GM18499 (cell line): ENCODE measurements around the gene CARM1.
"Not testable (repeated sequence)": the region's sequence is repeated elsewhere in the genome, so short reads cannot be mapped to it uniquely, and the experiment has no call there.

Source experiments
- ATAC-seq: cut with Tn5 transposase; IDR thresholded peaks from one replicate; pipeline ENCODE4 v1.9.1; 2021; ENCODE audit warnings: moderate number of reproducible peaks; ENCODE audit not compliant: insufficient read depth, unreplicated experiment

Gene CARM1

DNA sequence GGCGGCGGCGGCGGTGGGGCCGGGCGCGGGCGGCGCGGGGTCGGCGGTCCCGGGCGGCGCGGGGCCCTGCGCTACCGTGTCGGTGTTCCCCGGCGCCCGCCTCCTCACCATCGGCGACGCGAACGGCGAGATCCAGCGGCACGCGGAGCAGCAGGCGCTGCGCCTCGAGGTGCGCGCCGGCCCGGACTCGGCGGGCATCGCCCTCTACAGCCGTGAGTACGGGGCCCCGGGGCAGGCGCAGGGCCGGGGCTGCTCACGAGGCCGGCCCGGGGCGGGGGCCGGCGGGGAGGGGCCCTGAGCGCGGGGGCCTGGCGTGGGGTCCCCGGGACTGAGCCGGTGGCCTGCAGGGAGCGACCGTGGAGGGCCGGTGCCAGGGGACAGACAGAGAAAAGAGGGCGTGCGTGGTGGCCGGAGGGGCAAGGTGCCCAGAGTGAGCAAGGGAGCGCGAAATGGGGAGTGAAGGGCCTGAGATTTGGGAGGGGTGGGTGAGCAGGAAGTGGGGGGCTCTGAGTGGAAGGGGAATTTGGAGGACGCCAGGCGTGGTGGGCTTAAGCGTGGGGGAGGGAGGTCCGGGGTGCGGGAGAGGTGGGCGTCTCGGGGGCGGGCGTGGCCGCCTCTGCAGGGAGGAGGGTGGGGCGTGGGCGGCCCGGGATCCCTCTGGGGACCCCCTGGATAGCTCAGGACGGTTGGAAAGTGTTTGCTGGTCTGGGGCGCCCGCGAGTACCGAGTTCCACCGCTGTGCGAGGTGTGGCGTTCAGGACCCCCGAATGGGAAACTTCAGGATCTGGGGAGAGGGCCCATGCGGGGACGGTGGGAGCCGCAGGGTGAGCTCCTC, 575 bp downstream of the CARM1 start:
- no peak for ATAC-seq

DNA sequence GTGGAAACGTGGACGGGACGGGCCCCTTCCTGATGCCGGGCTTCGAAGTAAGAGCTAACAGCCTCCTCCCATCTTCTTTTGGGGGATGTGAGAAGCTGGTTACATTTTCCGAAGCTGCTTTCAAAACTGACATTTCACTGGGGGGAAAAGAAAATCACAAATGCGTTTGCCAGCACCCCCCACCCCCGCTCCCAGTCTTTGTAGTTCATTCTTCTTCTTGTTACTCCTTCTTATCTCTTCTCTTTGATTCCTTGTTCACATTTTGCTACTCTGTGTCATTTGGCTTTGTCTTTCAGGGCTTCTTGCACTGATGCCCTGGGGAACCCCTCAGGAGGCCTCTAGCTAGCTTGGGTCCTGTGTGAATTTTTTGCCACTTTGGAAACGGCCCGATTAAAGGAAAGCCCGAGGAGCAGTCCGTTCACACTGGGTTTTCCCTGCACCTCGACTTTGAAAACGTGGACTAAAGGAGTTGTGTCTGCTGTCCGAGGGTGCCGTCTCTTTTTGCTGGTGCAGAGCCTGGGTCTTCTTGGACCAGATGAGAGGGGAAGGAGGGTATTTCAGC, 1.3 kb downstream of the CARM1 start:
- no peak for ATAC-seq

DNA sequence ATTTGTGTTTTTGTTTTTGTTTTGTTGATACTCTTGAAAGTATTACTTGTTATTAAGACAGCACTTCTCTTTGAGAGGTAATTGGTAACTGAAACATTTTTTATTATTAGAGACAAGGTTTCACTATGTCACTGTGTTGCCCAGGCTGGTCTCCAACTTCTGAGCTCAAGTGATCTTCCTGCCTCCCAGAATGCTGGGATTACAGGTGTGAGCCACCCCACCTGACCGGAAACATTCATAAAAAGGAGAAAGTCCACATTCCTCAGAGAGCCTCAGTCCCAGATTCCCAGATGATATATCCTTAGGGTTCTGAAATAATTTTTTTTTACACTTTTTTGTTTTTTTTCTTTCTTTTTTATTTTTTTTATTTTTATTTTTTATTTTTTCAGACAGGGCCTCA, 2.7 kb downstream of the CARM1 start:
- no peak for ATAC-seq

DNA sequence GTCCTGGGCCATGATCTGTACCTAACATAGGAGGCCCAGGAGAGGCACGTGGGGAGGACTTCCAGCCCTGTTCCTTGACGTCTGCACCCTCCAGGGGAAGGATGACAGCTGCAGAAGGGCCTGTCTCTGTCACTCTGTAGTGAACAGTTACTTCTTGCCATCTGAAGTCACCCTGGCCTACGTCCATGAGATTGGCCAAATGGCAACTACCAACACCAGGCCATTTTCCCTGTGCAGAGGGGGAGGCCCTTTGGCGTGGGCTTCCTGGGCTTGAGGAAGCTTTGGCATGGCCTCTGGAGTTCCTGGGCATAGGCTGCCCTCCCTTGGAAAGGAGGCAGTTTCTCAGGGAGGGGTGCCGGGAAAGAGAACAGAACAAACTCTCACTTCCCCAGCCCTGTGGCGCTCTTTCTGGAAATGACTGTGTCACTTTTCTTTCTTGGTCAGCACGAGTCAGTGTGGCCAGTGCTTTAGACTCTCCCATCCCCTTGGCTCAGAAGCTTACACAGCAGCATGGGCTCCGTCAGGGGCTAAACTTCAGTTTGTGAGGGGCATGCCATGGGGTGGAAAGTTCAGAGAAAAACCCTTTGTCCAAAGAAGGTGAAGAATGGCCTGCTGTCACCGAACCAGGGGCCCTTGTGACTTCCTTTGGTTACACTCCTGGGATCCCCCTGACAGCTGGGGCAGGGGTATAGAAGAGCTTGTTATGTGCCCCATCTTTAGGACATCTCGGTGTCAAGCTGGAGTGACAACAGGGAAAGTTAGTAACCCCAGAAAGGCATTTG, 5.3 kb downstream of the CARM1 start:
- ATAC-seq: no peak

DNA sequence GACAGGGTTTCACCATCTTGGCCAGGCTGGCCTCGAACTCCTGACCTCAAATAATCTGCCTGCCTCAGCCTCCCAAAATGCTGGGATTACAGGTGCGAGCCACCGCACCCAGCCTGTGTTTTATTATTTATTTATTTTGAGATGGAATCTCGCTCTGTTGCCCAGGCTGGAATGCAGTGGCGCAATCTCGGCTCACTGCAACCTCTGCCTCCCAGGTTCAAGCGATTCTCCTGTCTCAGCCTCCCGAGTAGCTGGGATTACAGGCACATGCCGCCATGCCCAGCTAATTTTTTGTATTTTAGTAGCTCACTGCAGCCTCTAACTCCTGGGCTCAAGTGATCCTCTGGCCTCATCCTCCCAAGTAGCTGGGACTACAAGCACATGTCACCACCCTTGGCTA, 6.3 kb downstream of the CARM1 start:
- ATAC-seq: not testable (repeated sequence)

DNA sequence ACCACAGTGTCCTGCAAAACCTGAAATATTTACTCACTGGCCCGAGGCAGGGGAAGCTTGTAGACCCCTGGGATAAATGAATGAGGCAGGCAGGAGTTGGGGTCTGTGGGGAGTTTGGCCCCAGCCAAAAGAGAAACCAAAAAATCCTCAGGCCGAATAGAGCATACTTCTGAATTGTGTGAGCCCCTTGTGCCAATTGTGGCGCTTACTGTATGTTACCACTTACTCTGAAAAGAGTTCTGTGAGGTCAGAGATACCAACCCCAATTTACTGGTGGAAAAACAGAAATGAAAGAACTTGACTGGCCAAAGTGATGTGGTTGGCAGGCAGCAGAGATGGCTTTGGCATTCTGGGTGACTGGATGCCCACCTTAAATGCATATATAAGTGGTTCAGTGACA, 6.9 kb downstream of the CARM1 start:
- no peak for ATAC-seq

DNA sequence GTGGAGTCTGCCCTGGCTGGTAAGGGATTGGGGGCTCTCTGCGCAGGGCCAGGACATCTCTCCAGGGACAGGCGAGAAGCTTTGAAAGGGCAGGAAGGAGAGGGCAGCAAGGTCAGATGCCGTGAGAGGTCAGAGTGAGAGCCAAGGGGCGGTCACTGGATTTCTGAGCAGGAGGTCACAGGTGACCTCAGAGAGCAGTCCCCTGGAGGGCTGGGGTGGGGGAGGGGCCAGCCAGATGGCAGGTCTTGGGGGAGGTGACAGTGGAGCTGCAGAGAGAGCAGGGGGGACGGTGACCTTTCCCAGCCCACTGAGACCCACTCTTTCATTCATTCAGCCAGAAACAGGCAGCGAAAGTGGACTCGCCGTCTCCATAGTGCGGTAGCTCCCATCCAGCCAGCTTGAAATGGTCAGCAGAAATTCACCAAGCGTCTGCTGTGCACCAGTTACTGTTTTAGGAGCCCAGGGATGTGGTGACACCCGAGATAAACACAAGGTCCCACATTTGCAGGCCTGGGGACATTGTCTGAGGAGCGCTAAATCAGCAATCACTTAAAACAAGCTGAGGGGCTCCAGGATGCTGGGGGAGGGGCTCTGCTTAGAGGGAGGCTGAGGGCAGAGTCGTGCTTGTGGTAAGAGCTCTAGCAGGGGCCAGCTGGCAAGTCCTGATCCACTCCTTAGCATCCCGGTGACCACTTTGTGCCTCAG, 10.2 kb downstream of the CARM1 start:
- no peak for ATAC-seq

DNA sequence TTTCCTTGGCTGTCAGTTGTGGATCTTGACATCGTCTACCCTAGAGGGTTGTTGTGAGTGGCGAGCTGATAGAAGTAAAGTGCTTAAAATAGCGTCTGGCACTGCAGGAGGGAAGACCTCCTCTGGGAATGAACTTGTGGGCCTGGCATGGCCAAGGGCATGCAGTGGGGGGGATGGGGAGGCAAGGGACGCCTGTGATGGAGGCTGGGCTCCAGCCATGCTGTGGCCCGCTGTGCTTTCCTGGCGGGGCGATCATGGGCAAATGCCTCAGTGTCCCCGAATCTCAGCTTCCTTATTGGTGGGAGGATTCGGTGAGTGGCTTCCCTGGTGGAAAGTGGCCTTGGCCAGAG, 10.7 kb downstream of the CARM1 start:
- ATAC-seq: no peak

DNA sequence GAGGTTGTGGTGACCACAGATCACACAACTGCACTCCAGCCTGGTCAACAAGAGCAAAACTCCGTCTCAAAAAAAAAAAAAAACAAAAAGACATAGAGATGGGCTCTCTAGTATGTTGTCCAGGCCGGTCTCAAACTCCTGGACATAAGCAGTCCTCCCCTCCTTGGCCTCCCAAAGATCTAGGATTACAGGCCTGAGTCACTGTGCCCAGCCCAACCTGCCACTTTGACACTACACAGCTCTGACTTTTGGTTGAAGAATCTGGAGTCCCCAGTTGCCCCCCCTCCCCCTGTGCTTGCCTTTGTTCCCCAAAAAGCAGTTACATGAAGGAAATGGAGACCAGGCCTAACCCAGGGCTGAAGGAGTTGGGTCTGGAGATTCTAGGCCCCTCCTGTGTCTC, 12.9 kb downstream of the CARM1 start:
- no peak for ATAC-seq

DNA sequence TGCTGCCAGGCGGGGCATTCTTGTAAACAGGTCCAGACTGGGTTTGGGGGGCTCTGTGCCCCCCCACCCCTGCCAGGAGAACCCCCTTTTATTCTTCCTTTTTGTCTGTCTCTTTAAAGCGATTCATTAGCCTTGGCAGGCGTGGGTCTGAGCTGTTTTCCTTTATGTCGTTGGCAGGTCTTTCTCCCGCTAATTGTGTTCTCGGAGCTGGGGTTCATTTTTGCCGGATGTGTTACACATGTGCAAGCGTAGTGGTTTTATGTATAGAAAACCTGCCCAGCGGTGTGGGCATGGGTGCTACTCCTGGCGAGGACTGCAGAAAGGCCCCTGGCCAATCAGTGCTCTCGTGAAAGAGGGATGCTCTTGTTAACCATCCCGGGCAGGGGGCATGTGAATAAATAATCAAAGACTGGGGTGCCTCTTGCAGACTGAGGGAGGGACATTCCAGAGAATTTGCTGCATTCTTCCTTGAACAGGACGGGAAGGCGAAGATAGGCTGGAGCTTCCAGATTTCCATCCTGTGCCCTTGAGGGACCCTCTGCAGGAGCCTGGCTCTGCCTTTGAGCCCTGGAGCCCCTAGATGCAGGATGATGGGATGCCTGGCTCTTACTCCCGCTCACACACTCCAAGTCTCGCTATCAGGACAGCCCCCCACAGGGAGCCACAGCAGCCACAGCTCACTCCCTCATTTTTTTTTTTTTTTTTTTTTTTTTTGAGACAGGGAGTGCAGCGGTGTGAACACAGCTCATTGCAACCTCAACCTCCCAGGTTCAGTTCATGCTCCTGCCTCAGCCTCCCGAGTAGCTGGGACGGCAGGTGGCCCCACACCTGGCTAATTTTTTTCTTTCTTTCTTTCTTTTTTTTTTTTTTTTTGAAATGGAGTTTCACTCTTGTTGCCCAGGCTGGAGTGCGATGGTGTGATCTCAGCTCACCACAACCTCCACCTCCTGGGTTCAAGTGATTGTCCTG, 14.1 kb downstream of the CARM1 start:
- no peak for ATAC-seq

DNA sequence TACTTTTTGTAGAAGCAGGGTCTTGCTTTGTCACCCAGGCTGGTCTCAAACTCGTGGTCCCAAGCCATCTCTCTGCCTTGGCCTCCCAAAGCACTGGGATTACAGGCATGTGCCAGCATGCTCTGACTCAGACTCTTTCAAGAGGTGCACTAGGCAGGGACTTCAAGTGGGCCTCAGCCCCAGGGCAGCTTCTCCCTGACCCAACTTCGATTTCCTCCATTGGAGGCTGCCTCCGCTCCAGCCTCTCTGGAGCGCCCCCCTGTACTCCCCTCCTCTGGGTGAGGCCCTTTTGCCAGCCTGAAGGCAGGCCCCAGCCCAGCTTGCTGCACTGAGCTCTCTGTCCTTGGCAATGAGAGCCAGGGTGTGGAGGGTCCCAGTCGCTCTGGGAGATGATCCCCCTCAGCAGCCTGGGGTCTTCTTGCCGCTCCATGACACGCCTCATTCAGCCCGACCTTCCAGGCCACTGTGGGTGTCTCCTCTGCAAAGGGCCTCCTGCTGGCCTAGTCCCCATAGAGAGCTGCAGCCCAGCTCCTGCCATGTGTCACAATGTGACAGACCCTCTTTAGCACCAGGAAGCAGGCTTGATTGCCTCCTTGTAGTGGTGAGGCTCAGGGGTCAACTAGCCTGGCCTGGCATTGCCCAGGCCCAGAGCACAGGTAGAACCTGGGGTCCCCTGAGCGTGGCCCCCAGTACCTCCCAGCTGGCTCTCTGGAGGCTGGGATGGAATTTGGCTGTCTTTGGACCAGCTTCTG, 16.4 kb downstream of the CARM1 start:
- no peak for ATAC-seq

DNA sequence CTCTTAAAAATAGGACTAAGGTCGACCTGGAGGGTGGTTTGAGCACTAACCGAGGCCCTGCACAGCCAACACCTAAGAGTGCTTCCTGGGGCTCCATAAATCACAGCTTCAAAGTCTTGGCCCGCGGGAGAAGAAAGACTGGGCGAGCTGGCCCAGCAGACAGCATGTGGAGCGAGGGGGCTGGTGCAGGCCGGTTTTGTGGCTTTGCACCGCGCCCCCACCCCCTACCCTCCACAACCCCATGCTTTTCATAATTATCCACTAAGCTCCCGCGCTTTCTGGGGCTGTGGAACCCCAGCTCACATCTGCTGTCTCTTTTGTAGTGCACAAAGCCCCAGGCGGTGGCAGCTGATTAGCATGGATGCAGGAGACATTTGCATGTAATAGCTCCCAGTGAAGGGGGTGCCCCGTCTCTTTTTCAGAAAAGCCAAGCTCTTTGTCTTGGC, 17.1 kb downstream of the CARM1 start:
- no peak for ATAC-seq

DNA sequence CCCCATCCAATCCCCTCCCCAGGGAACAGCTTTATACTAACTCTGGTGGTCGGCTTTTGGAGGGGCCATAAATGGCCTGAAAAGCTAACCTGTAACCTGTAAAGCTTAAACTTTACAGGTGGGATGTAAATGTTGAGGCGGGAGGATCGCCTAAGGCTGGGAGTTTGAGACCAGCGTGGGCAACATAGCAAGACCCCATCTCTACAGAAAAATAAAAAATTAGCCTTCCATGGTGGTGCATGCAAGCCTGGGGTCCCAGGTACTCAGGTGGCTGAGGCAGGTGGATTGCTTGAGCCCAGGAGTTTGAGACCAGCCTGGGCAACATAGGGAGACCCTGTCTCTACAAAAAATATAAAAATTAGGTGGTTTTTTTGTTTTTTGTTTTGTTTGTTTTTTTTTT, 18.5 kb downstream of the CARM1 start:
- no peak for ATAC-seq

DNA sequence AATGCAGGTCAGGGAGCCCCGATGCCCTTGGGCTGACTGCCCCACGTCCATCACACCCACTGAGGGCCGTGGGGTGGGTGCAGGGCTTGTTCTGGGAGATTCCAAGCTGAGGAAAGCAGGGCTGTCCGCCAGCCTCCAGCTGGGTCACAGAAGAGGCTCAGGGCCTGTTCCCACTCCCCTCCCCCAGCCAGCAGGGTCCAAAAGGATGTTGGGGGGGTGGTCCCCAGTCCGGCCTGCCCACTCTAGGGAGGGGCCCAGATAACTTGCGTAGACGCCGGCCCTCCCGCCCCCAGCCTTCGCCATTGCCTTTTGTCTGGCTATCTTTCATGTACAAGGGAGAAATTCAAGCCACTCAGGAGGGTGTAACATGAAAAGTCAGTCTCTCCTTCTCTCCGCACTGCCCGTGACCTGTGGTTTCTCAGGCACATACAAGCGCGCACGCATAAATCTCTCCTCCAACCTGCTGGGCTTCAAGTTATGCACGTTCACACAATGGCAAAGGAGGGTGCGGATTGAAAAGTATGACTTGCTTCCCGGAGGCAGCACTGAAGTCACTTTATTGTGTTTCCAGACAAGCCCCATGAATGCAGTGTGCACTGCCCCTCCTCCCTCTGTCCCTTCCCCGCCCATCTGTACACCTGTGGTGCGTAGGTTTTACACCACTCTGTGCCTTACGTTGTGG, 20.2 kb downstream of the CARM1 start:
- ATAC-seq: no peak

DNA sequence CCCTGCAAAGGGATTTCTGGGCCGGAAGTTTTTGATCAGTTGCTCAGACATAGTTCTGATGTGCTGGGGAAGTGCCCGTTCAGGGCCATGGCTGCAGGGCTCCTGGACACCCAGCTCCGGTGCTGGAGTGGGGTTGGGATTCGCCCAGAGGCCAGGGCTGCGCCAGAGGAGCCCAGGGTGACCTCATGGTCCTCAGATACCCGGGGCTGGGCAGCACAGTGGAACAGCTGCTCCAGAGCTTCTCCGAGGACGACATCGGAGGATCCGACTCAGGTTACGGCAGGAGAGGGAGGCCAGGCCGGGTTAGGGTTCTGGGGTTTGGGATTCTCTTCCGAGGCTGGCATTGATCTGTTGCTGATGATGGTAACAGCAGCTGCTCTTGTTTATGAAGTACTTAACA, 20.9 kb downstream of the CARM1 start:
- ATAC-seq: no peak

DNA sequence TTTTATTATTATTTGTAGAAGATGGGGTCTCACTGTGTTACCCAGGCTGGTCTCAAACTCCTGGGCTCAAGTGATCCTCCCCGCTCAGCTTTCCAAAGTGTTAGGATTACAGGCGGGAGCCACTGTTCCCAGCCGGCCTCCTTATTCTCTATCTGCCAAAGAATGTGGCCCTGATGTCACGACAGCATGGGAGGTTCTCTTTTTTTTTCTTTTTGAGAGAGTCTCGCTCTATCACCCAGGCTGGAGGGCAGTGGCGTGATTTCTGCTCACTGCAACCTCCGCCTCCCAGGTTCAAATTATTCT, 23.5 kb downstream of the CARM1 start:
- ATAC-seq: no peak

DNA sequence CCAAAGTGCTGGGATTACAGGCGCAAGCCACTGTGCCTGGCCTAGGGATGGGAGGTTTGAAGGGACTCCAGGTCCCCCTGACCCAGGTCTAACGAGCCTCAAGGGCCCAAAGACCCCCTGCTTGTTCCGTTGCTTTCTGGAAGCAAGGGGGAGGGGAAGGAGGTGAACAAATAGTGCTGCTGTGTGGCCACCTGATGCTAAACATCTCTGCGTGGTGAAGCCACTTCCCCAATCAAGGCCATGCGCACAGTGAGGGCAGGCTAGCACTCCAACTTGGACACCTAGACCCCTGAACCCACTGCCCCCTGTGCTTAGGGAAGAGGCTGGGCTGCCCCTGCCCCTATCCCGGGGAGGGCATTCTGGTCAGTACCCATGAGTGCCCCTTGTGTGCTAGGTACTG, 24.0 kb downstream of the CARM1 start:
- ATAC-seq: no peak

DNA sequence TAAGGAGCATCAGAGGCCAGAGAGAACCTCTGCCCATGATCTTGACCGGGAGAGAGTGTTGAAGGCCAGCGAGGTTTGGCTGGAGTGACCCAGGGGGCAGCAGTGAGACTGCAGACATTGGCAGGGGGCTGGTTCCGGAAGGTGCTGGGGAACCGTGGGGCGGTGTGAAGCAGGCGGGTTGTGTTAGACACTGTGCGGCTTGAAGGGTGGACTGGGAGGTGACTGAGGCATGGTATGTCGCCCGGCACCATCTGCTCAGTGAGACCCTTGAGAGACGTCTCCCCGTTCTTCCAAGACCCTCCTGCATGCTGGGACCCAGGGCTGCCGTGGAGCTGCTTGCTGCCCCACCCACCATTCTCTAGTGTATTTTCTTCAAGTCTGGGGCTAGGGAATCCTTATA, 24.6 kb downstream of the CARM1 start:
- no peak for ATAC-seq
